ENCODE data around the gene CHRNA7.

The CHRNA7 gene

GRCh38 chr15:32053719-32054118 lies 23.4 kb downstream of the CHRNA7 start:
- no peak for TF ChIP-seq CTCF (IDR thresholded peaks at IDR 0.05; ENCODE audit: low read depth, low read length, missing control alignments)
- no peak for DNase-seq (ENCODE audit: low read depth)
- in situ Hi-C loops (cut with HindIII; ENCODE audit: low sequenced_read_pairs) = no loop called here
- H3K4me3 ChIP-seq (ENCODE audit: low read depth, low read length) = no peak overlapping the region

GRCh38 chr15:32057876-32058425 lies 27.6 kb downstream of the CHRNA7 start:
- DNase-seq (ENCODE audit: low read depth) = no peak
- TF ChIP-seq CTCF (IDR thresholded peaks at IDR 0.05; ENCODE audit: low read depth, low read length, missing control alignments) = no peak
- H3K4me3 ChIP-seq (ENCODE audit: low read depth, low read length) = no peak overlapping the region
- in situ Hi-C loops (cut with HindIII; ENCODE audit: low sequenced_read_pairs) = no loop called here

- no peak overlapping the region for H3K4me3 ChIP-seq (ENCODE audit: low read depth, low read length)
- TF ChIP-seq CTCF (IDR thresholded peaks at IDR 0.05; ENCODE audit: low read depth, low read length, missing control alignments) = no peak
- in situ Hi-C loops (cut with HindIII; ENCODE audit: low sequenced_read_pairs) = no loop called here
- DNase-seq (ENCODE audit: low read depth) = no peak
Observed at GRCh38 chr15:32060706-32061105, 30.4 kb downstream of the CHRNA7 start.

- in situ Hi-C loops (cut with HindIII; ENCODE audit: low sequenced_read_pairs) = no loop called here
- no peak for TF ChIP-seq CTCF (IDR thresholded peaks at IDR 0.05; ENCODE audit: low read depth, low read length, missing control alignments)
- no peak overlapping the region for H3K4me3 ChIP-seq (ENCODE audit: low read depth, low read length)
- DNase-seq (ENCODE audit: low read depth) = no peak
Observed at GRCh38 chr15:32067115-32067514, 36.8 kb downstream of the CHRNA7 start.

- TF ChIP-seq CTCF (IDR thresholded peaks at IDR 0.05; ENCODE audit: low read depth, low read length, missing control alignments) = no peak
- no peak overlapping the region for H3K4me3 ChIP-seq (ENCODE audit: low read depth, low read length)
- in situ Hi-C loops (cut with HindIII; ENCODE audit: low sequenced_read_pairs) = no loop called here
- DNase-seq (ENCODE audit: low read depth) = no peak
Observed at GRCh38 chr15:32089851-32090359, 59.6 kb downstream of the CHRNA7 start.

- in situ Hi-C loops (cut with HindIII; ENCODE audit: low sequenced_read_pairs) = no loop called here
- no peak for TF ChIP-seq CTCF (IDR thresholded peaks at IDR 0.05; ENCODE audit: low read depth, low read length, missing control alignments)
- no peak for DNase-seq (ENCODE audit: low read depth)
- no peak overlapping the region for H3K4me3 ChIP-seq (ENCODE audit: low read depth, low read length)
Observed at GRCh38 chr15:32091505-32092380, 61.4 kb downstream of the CHRNA7 start.

Data from astrocyte of the cerebellum (primary cell).